KMS-11 (cell line): ENCODE measurements around the gene FHIT.

ENCODE experiments used
- H2AFZ ChIP-seq: fragments of 200-600 bp; sonication (generic); 2 replicates; pipeline ENCODE4 v1.6.1; 2016; ENCODE audit warnings: antibody characterized with exemption, mixed run types, low read depth
- H3K27ac ChIP-seq: fragments of 200-600 bp; sonication (generic); 2 replicates; pipeline ENCODE4 v1.6.1; 2016; ENCODE audit warnings: mild to moderate bottlenecking, mixed run types
- H3K27me3 ChIP-seq: fragments of 200-600 bp; sonication (generic); 2 replicates; pipeline ENCODE4 v1.6.1; 2017; ENCODE audit warnings: mild to moderate bottlenecking, low read depth, mixed run types, moderate library complexity; ENCODE audit not compliant: insufficient read depth
- H3K36me3 ChIP-seq: fragments of 200-600 bp; sonication (generic); 2 replicates; pipeline ENCODE4 v1.6.1; 2017; ENCODE audit warnings: mild to moderate bottlenecking, mixed run types; ENCODE audit not compliant: insufficient read depth
- H3K4me1 ChIP-seq: fragments of 200-600 bp; sonication (generic); 2 replicates; pipeline ENCODE4 v1.6.1; 2016; ENCODE audit warnings: mild to moderate bottlenecking, low read depth, mixed run types; ENCODE audit not compliant: poor library complexity, severe bottlenecking
- H3K4me2 ChIP-seq: fragments of 200-600 bp; sonication (generic); 2 replicates; pipeline ENCODE4 v1.7.0; 2016; ENCODE audit warnings: mild to moderate bottlenecking, mixed run types
- H3K4me3 ChIP-seq: fragments of 200-600 bp; sonication (generic); IDR thresholded peaks from 2 replicates; pipeline ENCODE4 v1.6.1; 2017; ENCODE audit warnings: low read depth, low read length, mixed read lengths; ENCODE audit not compliant: insufficient read depth
- H3K79me2 ChIP-seq: fragments of 200-600 bp; sonication (generic); 2 replicates; pipeline ENCODE4 v1.6.1; 2016; ENCODE audit warnings: low read depth, mixed run types; ENCODE audit not compliant: insufficient read depth
- H3K9ac ChIP-seq: fragments of 200-600 bp; sonication (generic); 2 replicates; pipeline ENCODE4 v1.6.1; 2016; ENCODE audit warnings: mild to moderate bottlenecking, mixed run types
- H4K20me1 ChIP-seq: fragments of 200-600 bp; sonication (generic); 2 replicates; pipeline ENCODE4 v1.6.1; 2016; ENCODE audit warnings: mild to moderate bottlenecking, mixed run types; ENCODE audit not compliant: insufficient read depth
- CTCF ChIP-seq: fragments of 200-600 bp; sonication (generic); conservative IDR thresholded peaks from 2 replicates; pipeline ENCODE4 v1.6.1; 2017; ENCODE audit warnings: low read depth, mild to moderate bottlenecking, antibody characterized with exemption, low read length, moderate library complexity, mixed read lengths

FHIT gene

GRCh38 chr3:60952055-60952454, 299.2 kb downstream of the FHIT start:
- Histone ChIP-seq H3K27ac (no peak overlapping the region), H3K36me3 (no peaks in the 10 kb centered on the region)

GRCh38 chr3:60949146-60949545, 302.1 kb downstream of the FHIT start:
- H4K20me1 ChIP-seq: no peaks in the 10 kb centered on the region
- H3K4me1 ChIP-seq: no peaks in the 10 kb centered on the region
- no peaks in the 10 kb centered on the region for H3K36me3 ChIP-seq
- no peak overlapping the region for H3K4me2 ChIP-seq
- H3K4me3 ChIP-seq: no peak overlapping the region
- no peaks in the 10 kb centered on the region for H3K27me3 ChIP-seq
- no peak overlapping the region for H3K27ac ChIP-seq
- no peaks in the 10 kb centered on the region for H3K79me2 ChIP-seq
- no peak for TF ChIP-seq CTCF
- H3K9ac ChIP-seq: no peak overlapping the region
- no peak overlapping the region for H2AFZ ChIP-seq

More at GRCh38 chr3:60952055-60952454, 299.2 kb downstream of the FHIT start:
- H3K4me1 ChIP-seq: no peaks in the 10 kb centered on the region
- H3K79me2 ChIP-seq: no peaks in the 10 kb centered on the region
- H3K9ac ChIP-seq: no peak overlapping the region
- no peaks in the 10 kb centered on the region for H3K27me3 ChIP-seq
- no peak overlapping the region for H2AFZ ChIP-seq
- no peak overlapping the region for H3K4me3 ChIP-seq
- H4K20me1 ChIP-seq: no peaks in the 10 kb centered on the region
- no peak for TF ChIP-seq CTCF
- no peak overlapping the region for H3K4me2 ChIP-seq

GRCh38 chr3:60948488-60948887, 302.8 kb downstream of the FHIT start:
- H3K36me3 ChIP-seq: no peaks in the 10 kb centered on the region
- no peaks in the 10 kb centered on the region for H3K4me1 ChIP-seq
- H3K9ac ChIP-seq: no peak overlapping the region
- H2AFZ ChIP-seq: no peak overlapping the region
- no peaks in the 10 kb centered on the region for H4K20me1 ChIP-seq
- H3K27ac ChIP-seq: no peak overlapping the region
- H3K4me3 ChIP-seq: no peak overlapping the region
- no peak overlapping the region for H3K4me2 ChIP-seq
- TF ChIP-seq CTCF: no peak
- no peaks in the 10 kb centered on the region for H3K27me3 ChIP-seq
- no peaks in the 10 kb centered on the region for H3K79me2 ChIP-seq

- H3K4me1 ChIP-seq: no peaks in the 10 kb centered on the region
- no peaks in the 10 kb centered on the region for H3K27me3 ChIP-seq
- H3K27ac ChIP-seq: no peak overlapping the region
- H3K4me2 ChIP-seq: no peak overlapping the region
- H3K4me3 ChIP-seq: no peak overlapping the region
- H2AFZ ChIP-seq: no peak overlapping the region
- H3K36me3 ChIP-seq: no peaks in the 10 kb centered on the region
- no peak for TF ChIP-seq CTCF
- H3K79me2 ChIP-seq: no peaks in the 10 kb centered on the region
- no peak overlapping the region for H3K9ac ChIP-seq
- H4K20me1 ChIP-seq: no peaks in the 10 kb centered on the region
Observed at GRCh38 chr3:60935709-60936108, 315.5 kb downstream of the FHIT start.
